HepG2 (cell line): ENCODE measurements around the gene TBCD. TPM values are rescaled to one million over a fixed set of nuclear protein-coding genes. Genes with fewer than 3 reads are reported as not detected.

ENCODE experiments used
- ATAC-seq: fragments of 200-7000 bp; cut with Tn5 transposase; 3 replicates; pipeline ENCODE4 v1.9.1; 2020; ENCODE audit warnings: mild to moderate bottlenecking, moderate library complexity
- BruUV-seq: library from RNA; stranded (reverse); fragments of 400-500 nt; replicated peaks from 2 replicates; lab custom pipeline; 2021; lab: Mats Ljungman, UMichigan
- CTCF ChIA-PET: fragments of 300-600 bp; formaldehyde crosslinking; extraction: SDS; loops from one replicate; lab custom pipeline; 2021; ENCODE audit warnings: low total read pairs, inconsistent platforms, low intra/inter-chr PET ratio; lab: Yijun Ruan, JAX
- POLR2A ChIA-PET: fragments of 350-600 bp; sonication (Branson Sonifier 250); formaldehyde crosslinking; loops from one replicate; lab custom pipeline; 2020; ENCODE audit warnings: antibody characterized with exemption, inconsistent platforms; lab: Yijun Ruan, JAX
- DNase-seq: peaks from one replicate; pipeline ENCODE4 v3.0.0-alpha.2; 2015; ENCODE audit warnings: low spot score
- FAIRE-seq: peaks from 3 replicates; lab custom pipeline; 2011; peaks lifted over from hg19 to GRCh38; lab: Jason Lieb, UNC
- H2AFZ ChIP-seq: one replicate; pipeline ENCODE4 v1.6.1; 2011; ENCODE audit warnings: low read length, inconsistent platforms
- H3K27ac ChIP-seq: fragments of 300-600 bp; 3 replicates; pipeline ENCODE4 v1.8.0; 2011; ENCODE audit warnings: mixed run types, mild to moderate bottlenecking, mixed read lengths, low read length, inconsistent platforms; ENCODE audit not compliant: insufficient read depth; ENCODE audit errors: extremely low read length
- H3K27me3 ChIP-seq, 2 experiments: fragments of 200-600 bp in 1 of 2; 2 replicates in 1 of 2; 3 replicates in 1 of 2; pipeline versions ENCODE4 v1.6.0 to v1.8.0; 2011; ENCODE audit warnings: low read length in 2 of 2, mild to moderate bottlenecking in 2 of 2, moderate library complexity in 2 of 2, inconsistent platforms in 1 of 2; ENCODE audit not compliant: insufficient read depth in 2 of 2, control insufficient read depth in 1 of 2
- H3K36me3 ChIP-seq, 2 experiments: fragments of 200-600 bp in 1 of 2; replicated peaks in 1 of 2; 2 replicates in 1 of 2; 3 replicates in 1 of 2; pipeline versions ENCODE4 v1.5.1 to v1.8.0; 2011; ENCODE audit warnings: low read length in 2 of 2, inconsistent platforms in 1 of 2; ENCODE audit not compliant: insufficient read depth in 2 of 2, control insufficient read depth in 1 of 2
- H3K4me1 ChIP-seq: 2 replicates; pipeline ENCODE4 v1.5.1; 2012; ENCODE audit warnings: low read length, inconsistent platforms; ENCODE audit not compliant: insufficient read depth
- H3K4me2 ChIP-seq: 2 replicates; pipeline ENCODE4 v1.6.0; 2011; ENCODE audit warnings: low read depth, low read length, inconsistent platforms
- H3K4me3 ChIP-seq, 3 experiments: fragments of 200-600 bp in 1 of 3; sonication (generic), shearing (Covaris generic) in 1 of 3; replicated peaks in 1 of 3; 2 replicates each; pipeline ENCODE4 v1.5.1; 2011 to 2016; ENCODE audit warnings: low read length in 3 of 3, inconsistent platforms in 2 of 3, low read depth in 2 of 3, mild to moderate bottlenecking in 2 of 3, control low read depth in 1 of 3, mixed read lengths in 1 of 3; ENCODE audit not compliant: insufficient read depth in 1 of 3
- H3K79me2 ChIP-seq: one replicate; pipeline ENCODE4 v1.6.1; 2011; ENCODE audit warnings: low read length, inconsistent platforms; ENCODE audit not compliant: insufficient read depth
- H3K9ac ChIP-seq: 2 replicates; pipeline ENCODE4 v1.6.0; 2011; ENCODE audit warnings: mild to moderate bottlenecking, low read depth, low read length, inconsistent platforms; ENCODE audit not compliant: insufficient read depth
- H3K9me3 ChIP-seq: 2 replicates; pipeline ENCODE4 v1.5.1; 2012; ENCODE audit warnings: mild to moderate bottlenecking, low read length
- H4K20me1 ChIP-seq: 2 replicates; pipeline ENCODE4 v1.6.0; 2011; ENCODE audit warnings: inconsistent platforms, mild to moderate bottlenecking, low read length, moderate library complexity; ENCODE audit not compliant: insufficient read depth
- FOXO1 ChIP-seq: sonication (generic); formaldehyde crosslinking; IDR thresholded peaks from 2 replicates; pipeline ENCODE4 v1.4.0; 2020; ENCODE audit warnings: missing genetic modification reagents
- GMEB2 ChIP-seq: IDR thresholded peaks from 2 replicates; pipeline ENCODE4 v1.6.1; 2016; ENCODE audit warnings: missing biosample characterization, missing genetic modification reagents, low read depth
- HDAC2 ChIP-seq: sonication (generic); formaldehyde crosslinking; IDR thresholded peaks from 2 replicates; pipeline ENCODE4 v1.4.0; 2020; ENCODE audit warnings: missing genetic modification reagents
- HOXA3 ChIP-seq: sonication (generic); formaldehyde crosslinking; IDR thresholded peaks from 2 replicates; pipeline ENCODE4 v1.5.0; 2020; ENCODE audit warnings: missing genetic modification reagents
- KDM4B ChIP-seq: sonication (generic); formaldehyde crosslinking; IDR thresholded peaks from 2 replicates; pipeline ENCODE4 v1.4.0; 2020; ENCODE audit warnings: missing genetic modification reagents
- KMT2A ChIP-seq: sonication (generic); formaldehyde crosslinking; IDR thresholded peaks from 2 replicates; pipeline ENCODE4 v1.4.0; 2020; ENCODE audit warnings: missing genetic modification reagents
- MIER3 ChIP-seq: IDR thresholded peaks from 2 replicates; pipeline ENCODE4 v1.6.1; 2016; ENCODE audit warnings: missing compliant biosample characterization, borderline replicate concordance
- POLR2G ChIP-seq: fragments of 200-400 bp; formaldehyde crosslinking; IDR thresholded peaks from 2 replicates; pipeline ENCODE4 v1.6.1; 2018; ENCODE audit warnings: mild to moderate bottlenecking, low read depth, low read length, moderate library complexity
- REPIN1 ChIP-seq: sonication (generic); formaldehyde crosslinking; IDR thresholded peaks from 2 replicates; pipeline ENCODE4 v1.8.0; 2022; ENCODE audit warnings: missing genetic modification reagents, low read depth, mild to moderate bottlenecking, borderline replicate concordance
- ZBTB46 ChIP-seq: sonication (generic); formaldehyde crosslinking; IDR thresholded peaks from 2 replicates; pipeline ENCODE4 v1.4.0; 2020; ENCODE audit warnings: mild to moderate bottlenecking, missing genetic modification reagents, borderline replicate concordance
- ZFP82 ChIP-seq: sonication (generic); formaldehyde crosslinking; IDR thresholded peaks from 2 replicates; pipeline ENCODE4 v1.5.1; 2020; ENCODE audit warnings: mild to moderate bottlenecking, missing genetic modification reagents, borderline replicate concordance
- ZMYM3 ChIP-seq: sonication (generic); formaldehyde crosslinking; IDR thresholded peaks from 2 replicates; pipeline ENCODE4 v1.5.1; 2020; ENCODE audit warnings: mild to moderate bottlenecking, missing genetic modification reagents
- ZNF556 ChIP-seq: sonication (generic); formaldehyde crosslinking; IDR thresholded peaks from 2 replicates; pipeline ENCODE4 v1.4.0; 2020; ENCODE audit warnings: mild to moderate bottlenecking, missing genetic modification reagents, borderline replicate concordance
- ZNF576 ChIP-seq: sonication (generic); formaldehyde crosslinking; IDR thresholded peaks from 2 replicates; pipeline ENCODE4 v1.4.0; 2020; ENCODE audit warnings: mild to moderate bottlenecking, missing genetic modification reagents
- ZNF7 ChIP-seq: IDR thresholded peaks from 2 replicates; pipeline ENCODE4 v1.6.1; 2016; ENCODE audit warnings: missing biosample characterization, missing genetic modification reagents
- WGBS: methylation state at CpG from one replicate; pipeline ENCODE4 v1.1.6; 2017; ENCODE audit warnings: low lambda C conversion rate; 5-methylcytosine and 5-hydroxymethylcytosine counted together
- in situ Hi-C: cut with HindIII; loops from 2 replicates; pipeline ENCODE4 v1.10.0; 2017; ENCODE audit warnings: low pct_unique_long_range_greater_than_20kb; ENCODE audit not compliant: extremely low pct_ligation_motif_present
- intact Hi-C: fragments of 100-400 bp; cut with micrococcal nuclease; formaldehyde crosslinking; loops from one replicate; pipeline ENCODE4 v1.10.0; 2022; ENCODE audit not compliant: unreplicated experiment
- polyA plus RNA-seq, 8 experiments: library from polyadenylated mRNA; depleted of rRNA in 3 of 8; stranded (reverse) in 7 of 8; unstranded in 1 of 8; fragments of >200 nt; fragmentation: Illumina TruSeq in 4 of 8; extraction: Trizol in 4 of 8; gene quantifications; 2 replicates each; pipeline versions ENCODE4 v1.2.1 to v1.2.3, GENCODE V29; 2011 to 2016; ENCODE audit warnings: low read depth in 4 of 8, missing spikeins in 1 of 8, mixed read lengths in 1 of 8; ENCODE audit not compliant: insufficient read depth in 1 of 8
- total RNA-seq, 5 experiments: library from RNA; depleted of rRNA; stranded (reverse); fragments of >200 nt; fragmentation: Illumina TruSeq; extraction: Trizol; gene quantifications; 2 replicates each; pipeline ENCODE4 v1.2.3, GENCODE V29; 2016; ENCODE audit warnings: low read depth in 1 of 5

TBCD gene
- total and polyA plus RNA-seq, 2 of the 13 experiments (the other 11 are each of a cell fraction or from before 2014, with no cell fraction given): 33.9 to 54.8 TPM

GRCh38 chr17:82970067-82970466 is 218.2 kb downstream of the TBCD start:
- Histone ChIP-seq H2AFZ (no peak overlapping the region), H4K20me1 (no peaks in the 10 kb centered on the region), H3K79me2 (no peaks in the 10 kb centered on the region), H3K4me2 (no peak overlapping the region)
- no peak for ATAC-seq
- no peak for TF ChIP-seq HDAC2
- TF ChIP-seq ZNF7 (CRISPR knock-in tag): no peak
- no peak for TF ChIP-seq ZBTB46 (CRISPR knock-in tag)
- no peak for TF ChIP-seq FOXO1
- TF ChIP-seq ZFP82 (CRISPR knock-in tag): no peak
- TF ChIP-seq ZNF556 (CRISPR knock-in tag): no peak
- TF ChIP-seq MIER3 (CRISPR knock-in tag): no peak
- no peak for TF ChIP-seq HOXA3
- TF ChIP-seq REPIN1 (CRISPR knock-in tag): no peak
- TF ChIP-seq KMT2A (CRISPR knock-in tag): no peak
- TF ChIP-seq GMEB2: no peak
- TF ChIP-seq ZNF576 (CRISPR knock-in tag): no peak
- TF ChIP-seq POLR2G: no peak
- TF ChIP-seq ZMYM3: no peak
- no peak for TF ChIP-seq KDM4B (CRISPR knock-in tag)
- TF ChIP-seq, all 625 proteins: peak for 0
- BruUV-seq: no TSS peak
- H3K9ac ChIP-seq: no peak overlapping the region
- no peaks in the 10 kb centered on the region for H3K27me3 ChIP-seq
- CTCF ChIA-PET: no interaction called here
- 86% methylated on average over 9 of the region's 12 CpGs for WGBS
- no peak for FAIRE-seq
- peaks cover 1 to 3% of the 10 kb centered on the region in 2 experiments; a peak in 2 of 5 replicates for H3K36me3 ChIP-seq
- in situ Hi-C loops: no loop called here
- DNase-seq: no peak
- POLR2A ChIA-PET: no interaction called here
- H3K9me3 ChIP-seq: no peaks in the 10 kb centered on the region
- H3K4me3 ChIP-seq: no peak overlapping the region
- H3K27ac ChIP-seq: no peak overlapping the region
- intact Hi-C loops: no loop called here
- no peaks in the 10 kb centered on the region for H3K4me1 ChIP-seq
